Myocyte (in vitro differentiated cells): ENCODE data around the gene FBRSL1. TPM values are rescaled to one million over a fixed set of nuclear protein-coding genes. Genes with fewer than 3 reads are reported as not detected.

ENCODE experiments used
- DNase-seq: peaks from one replicate; pipeline ENCODE4 v3.0.0-alpha.2; 2012; ENCODE audit warnings: low read depth
- total RNA-seq: library from RNA; depleted of rRNA; stranded (reverse); fragments of >200 nt; gene quantifications from 2 replicates; pipeline ENCODE4 v1.2.3, GENCODE V29; 2014

Gene FBRSL1
- total RNA-seq, 1 donor from 2014 or later = 13.1 TPM

GRCh38 chr12:132555686-132556085 lies 65.7 kb downstream of the FBRSL1 start:
- DNase-seq = no peak

GRCh38 chr12:132556216-132556615 lies 66.3 kb downstream of the FBRSL1 start:
- DNase-seq = no peak

GRCh38 chr12:132556801-132557200 lies 66.8 kb downstream of the FBRSL1 start:
- no peak for DNase-seq

GRCh38 chr12:132557291-132558015 lies 67.5 kb downstream of the FBRSL1 start:
- DNase-seq = no peak

- no peak for DNase-seq
Observed at GRCh38 chr12:132558042-132558856, 68.3 kb downstream of the FBRSL1 start.

GRCh38 chr12:132558861-132559623 lies 69.1 kb downstream of the FBRSL1 start:
- no peak for DNase-seq

GRCh38 chr12:132559652-132560363 lies 69.9 kb downstream of the FBRSL1 start:
- peak; percentile 41 for DNase-seq

- DNase-seq = no peak
Observed at GRCh38 chr12:132560364-132560613, 70.3 kb downstream of the FBRSL1 start.

- DNase-seq = peak; percentile 49
Observed at GRCh38 chr12:132560614-132561426, 70.9 kb downstream of the FBRSL1 start.

Other genes starting within 250 kb of the FBRSL1 start
- 0.08 TPM in 1 of 2 replicates, not detected in the other for gene GALNT9, start 160.6 kb upstream of the FBRSL1 start, total RNA-seq
- gene LRCOL1, start 120.4 kb downstream of the FBRSL1 start, total RNA-seq = not detected in 2 replicates
- not detected in 2 replicates for gene P2RX2, start 128.6 kb downstream of the FBRSL1 start, total RNA-seq
- gene POLE, start 197.2 kb downstream of the FBRSL1 start, total RNA-seq = 9.9 and 11.2 TPM in 2 replicates
- gene PXMP2, start 197.4 kb downstream of the FBRSL1 start, total RNA-seq = 12.4 and 13.2 TPM in 2 replicates
- 42.7 and 43.9 TPM in 2 replicates for gene PGAM5, start 220.7 kb downstream of the FBRSL1 start, total RNA-seq